ENCODE measurements around the gene XKR3.
"Not testable (repeated sequence)": the region's sequence is repeated elsewhere in the genome, so short reads cannot be mapped to it uniquely, and the experiment has no call there.

The XKR3 gene

DNA sequence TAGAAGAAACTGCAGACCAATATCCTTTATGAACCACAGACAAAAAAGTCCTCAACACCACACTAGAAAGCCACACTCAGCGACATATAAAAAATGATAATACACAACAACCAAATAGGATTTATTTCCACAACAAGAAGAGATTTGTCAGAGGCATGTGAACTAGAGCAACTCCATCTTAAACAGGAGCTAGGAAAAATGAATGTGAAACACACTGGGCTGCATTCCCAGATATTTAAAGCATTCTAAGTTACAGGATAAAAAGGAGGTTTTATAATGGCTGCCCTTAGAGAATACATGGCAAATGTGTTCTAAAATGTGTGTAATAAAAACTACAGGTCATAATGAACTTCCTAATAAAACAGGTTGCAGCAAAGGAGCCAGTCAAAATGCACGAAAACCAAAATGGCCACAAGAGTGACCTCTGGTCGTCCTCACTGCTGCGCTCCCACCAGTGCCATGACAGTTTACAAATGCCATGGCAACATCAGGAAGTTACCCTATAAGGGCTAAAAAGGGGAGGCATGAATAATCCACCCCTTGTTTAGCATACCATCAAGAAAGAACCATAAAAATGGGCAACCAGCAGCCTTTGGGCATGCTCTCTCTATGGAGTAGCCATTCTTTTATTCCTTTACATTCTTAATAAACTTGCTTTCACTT lies 21.8 kb downstream of the XKR3 start:
- no peak for DNase-seq

DNA sequence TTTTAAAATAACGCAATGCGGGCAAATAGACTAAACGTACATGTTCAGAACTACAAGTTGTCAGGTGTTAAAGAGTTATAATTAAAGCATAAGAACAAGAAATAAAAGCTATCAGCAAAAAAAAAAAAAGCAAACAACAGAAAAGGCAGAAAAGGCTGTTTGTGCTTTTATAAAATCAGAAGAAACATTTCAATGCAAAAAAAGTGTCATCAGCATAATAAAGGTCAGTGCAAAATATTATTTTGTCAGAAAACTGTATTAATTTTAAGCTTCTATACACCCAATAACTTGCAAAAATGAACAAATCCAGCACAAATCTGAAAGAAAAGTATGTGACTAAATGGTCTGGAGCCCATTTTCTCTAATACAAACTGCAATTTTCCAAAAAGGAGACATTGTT lies 23.6 kb downstream of the XKR3 start:
- DNase-seq, result no peak

DNA sequence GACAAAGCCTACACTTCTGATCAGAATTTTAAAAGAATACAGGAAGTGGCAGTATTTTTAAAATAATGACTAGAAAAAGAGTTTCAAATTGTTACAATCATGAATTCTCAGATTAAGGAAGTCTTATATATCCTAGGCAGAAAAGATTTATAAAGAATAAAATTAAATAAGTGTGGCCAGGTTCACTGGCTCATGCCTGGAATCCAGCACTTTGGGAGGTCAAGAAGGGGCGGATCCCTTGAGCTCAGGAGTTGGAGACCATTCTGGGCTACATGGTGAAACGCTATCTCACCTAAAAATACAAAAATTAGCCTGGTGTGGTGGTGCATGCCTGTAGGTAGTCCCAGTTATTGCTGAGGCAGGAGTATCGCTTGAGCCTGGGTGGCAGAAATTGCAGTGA lies 24.1 kb downstream of the XKR3 start:
- no peak for DNase-seq

DNA sequence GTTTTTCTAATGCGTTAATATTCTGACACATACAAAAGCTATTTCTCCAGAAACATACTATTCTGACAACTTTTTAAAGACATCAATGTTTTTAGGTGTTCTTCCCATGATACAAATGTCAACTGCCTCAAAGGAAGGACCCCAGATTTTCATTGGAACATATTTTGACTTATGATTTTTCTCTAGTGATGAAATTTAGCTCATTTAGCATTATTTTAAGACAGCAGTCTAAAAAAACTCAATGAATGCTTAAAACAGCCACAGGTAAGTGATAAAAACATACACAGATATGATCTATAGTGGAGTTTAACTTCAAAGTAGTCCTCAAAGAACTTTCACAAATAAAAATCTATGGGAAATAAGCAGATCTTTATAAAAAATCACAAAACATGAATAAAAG lies 24.9 kb downstream of the XKR3 start:
- no peak for DNase-seq

DNA sequence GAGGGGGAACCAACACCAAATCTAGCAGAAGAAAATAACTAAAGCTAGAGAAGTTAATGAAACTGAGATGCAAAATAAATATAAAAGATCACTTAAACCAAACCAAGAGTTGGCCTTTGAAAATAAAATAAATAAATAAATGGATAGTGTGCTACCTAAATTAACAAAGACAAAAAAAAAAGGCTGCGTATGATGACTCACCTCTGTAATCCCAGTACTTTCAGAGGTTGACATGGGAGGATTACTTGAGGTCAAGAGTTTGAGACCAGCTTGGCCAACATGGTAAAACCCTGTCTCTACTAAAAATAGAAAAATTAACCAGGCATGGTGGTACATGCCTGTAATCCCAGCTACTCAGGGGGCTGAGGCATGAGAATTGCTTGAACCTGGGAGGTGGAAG lies 29.7 kb downstream of the XKR3 start:
- not testable (repeated sequence) for DNase-seq

DNA sequence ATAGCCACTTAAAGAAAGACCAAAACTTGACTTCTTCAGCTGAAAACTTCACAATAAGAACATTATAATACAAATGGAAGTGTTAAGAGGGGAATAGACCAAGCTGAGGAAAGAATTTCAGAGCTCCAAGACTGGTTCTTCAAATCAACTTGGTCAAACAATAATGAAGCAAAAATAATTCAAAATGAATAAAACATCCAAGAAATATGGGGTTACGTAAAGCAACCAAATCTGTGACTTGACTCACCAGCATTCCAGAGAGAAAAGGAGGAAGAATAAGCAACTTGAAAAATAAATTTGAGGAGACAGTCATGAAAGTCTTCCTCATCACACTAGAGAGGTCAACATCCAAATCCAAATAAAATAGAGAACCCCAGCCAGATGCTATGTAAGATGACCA lies 31.4 kb downstream of the XKR3 start:
- DNase-seq, result no peak

DNA sequence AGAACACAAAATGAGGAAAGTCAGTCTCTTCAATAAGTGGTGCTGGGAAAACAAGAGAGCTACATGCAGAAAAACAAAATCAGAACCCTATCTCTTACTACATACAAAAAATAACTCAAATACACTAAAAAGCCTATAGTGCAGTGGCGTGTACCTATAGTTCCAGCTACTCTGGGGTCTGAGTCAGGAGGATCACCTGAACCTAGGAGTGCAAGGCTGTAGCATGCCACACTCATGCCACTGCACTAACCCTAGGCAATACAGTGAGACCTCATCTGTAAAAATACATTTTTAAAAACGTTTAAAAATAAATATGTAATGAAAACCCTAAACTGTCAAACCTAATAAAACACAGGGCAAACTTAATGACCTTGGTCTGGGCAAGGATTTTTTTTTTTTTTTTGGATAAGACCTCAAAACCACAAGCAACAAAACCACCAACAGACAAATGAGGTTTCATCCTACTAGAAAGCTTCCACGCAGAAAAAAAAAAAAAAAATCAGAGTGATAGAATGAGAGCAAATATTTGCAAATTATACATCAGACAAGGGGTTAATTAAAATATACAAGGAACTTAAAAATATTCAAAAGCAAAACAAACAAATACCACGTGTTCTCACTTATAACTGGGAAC lies 35.2 kb downstream of the XKR3 start:
- no peak for DNase-seq

DNA sequence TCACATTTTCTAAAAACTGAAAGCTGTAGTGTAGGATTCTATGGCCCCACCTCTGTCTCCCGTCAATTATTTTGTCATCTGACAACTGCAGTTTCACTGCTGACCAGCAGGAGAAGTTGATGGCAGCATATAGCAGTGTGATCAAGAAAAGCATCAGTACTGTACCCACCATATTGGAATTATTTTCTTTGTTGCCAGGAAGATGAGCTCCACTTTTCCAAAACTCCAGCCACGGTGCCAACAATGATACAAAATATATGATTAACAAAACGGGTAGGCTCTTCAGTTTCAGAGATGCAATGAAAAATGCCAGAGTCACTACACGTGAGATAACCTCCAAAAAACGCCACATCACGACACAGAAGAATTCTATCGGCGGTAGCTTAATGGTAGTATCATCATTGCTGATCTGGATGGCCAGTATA lies 41.3 kb downstream of the XKR3 start:
- no peak for DNase-seq

DNA sequence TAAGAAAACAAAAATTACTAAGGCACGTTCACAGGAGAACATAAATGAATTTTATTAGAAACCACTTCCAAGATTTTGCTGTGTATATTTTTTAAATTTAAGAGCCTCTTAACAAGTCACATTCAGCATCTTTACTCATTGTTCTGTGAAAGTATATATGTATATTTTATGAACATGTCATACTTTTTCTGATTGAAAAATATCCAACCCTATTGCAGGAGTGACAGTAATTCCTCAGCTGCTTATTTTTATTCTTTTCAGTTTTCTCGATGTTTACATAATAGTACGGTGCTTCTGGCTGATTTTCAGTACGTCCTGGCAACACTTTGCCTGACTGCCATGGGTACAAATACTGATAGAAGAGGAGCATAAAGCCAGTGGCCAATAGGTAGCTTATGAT lies 41.8 kb downstream of the XKR3 start:
- DNase-seq, result no peak

DNA sequence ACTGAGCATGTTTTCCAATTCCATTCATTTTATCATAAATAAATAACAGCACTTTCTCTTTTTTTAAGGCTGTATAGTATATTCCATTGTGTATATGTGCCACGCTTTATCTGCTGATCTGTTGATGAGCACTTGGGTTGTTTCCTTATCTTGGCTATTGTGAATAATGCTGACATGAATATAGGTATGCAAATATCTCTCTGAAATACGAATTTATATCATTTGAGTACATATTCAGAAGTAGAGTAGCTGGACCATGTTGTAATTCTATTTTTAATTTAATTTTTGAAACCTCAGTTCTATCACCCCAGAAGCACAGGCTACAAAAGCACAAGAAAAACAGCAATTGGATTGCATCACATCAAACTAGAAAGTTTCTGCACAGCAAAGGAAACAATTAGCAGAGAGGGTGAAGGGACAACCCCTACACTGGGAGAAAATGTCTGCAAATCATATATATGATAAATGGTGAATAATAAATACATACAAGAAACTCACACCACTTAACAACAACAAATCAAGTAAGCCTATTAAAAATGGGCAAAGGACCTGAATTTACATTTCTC lies 43.4 kb downstream of the XKR3 start:
- DNase-seq, result no peak

DNA sequence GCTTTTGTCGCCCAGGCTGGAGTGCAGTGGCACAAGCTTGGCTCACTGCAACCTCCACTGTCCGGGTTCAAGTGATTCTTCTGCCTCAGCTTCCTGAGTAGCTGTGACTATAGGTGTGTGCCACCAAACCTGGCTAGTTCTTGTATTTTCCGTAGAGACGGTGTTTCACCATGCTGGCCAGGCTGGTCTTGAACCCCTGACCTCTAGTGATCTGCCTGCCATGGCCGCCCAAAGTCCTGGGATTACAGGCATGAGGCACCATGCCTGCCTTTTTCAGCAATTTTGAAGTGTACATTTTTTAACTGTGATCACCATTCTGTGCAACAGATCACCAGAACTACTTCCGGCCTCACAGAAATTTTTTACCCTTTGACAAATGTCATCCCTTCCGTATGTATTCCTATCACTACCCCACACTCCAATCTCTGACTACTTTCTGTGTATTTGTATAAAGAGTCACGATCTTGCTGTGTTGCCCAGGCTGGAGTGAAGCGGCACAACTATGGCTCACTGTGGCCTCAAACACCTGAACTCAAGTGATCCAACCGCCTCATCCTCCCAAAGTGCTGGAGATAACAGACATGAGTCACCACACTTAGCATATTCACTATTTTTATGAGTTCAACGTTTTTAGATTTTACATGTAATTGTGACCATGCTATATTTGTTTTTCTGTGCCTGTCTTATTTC lies 44.0 kb downstream of the XKR3 start:
- DNase-seq, result no peak

DNA sequence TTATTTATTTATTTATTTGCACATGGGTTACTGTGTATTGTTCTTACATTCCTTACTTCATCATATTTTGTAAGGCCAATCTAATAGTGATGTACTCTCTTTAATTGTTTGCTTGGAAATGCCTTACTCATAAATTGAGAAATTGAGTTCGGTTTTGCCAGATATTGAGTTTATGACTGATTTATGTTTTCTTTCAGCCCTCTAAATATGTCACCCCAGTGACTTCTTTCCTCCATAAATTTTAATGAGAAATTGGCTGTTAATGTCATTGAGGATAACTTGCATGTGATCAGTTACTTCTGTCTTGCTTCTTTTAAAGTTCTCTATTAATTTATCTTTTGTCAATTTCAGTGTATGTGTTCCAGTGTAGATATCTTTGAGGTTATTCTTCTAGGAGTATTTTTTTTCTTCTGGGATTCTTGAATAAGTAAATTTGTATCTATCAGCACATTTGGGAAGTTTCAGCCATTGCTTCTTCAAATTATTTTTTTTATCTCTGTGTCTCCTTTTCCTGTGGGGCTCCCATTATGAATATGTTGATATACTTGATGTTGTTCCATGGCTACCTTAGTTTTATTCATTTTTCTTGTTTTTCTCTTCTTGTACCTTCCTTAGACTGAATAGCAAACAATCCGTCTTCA lies 47.8 kb downstream of the XKR3 start:
- DNase-seq, result no peak

DNA sequence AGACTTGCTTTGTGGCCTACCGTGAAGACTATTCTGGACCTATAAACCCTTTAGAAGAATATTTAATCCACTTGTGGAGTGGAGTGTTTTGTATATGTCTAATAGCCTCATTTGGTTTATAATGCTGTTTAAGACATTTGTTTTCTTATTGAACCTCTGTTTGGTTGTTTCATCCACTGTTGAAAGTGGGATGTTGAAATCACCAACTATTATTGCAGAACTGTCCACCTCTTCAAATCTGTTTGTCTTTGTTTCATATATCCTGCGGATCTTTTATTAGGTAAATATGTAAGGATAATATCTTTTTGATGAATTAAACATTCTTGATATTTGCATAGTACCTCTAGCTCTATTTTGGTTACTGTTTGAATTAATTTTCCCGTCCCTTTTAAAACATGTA lies 49.1 kb downstream of the XKR3 start:
- DNase-seq, result no peak

DNA sequence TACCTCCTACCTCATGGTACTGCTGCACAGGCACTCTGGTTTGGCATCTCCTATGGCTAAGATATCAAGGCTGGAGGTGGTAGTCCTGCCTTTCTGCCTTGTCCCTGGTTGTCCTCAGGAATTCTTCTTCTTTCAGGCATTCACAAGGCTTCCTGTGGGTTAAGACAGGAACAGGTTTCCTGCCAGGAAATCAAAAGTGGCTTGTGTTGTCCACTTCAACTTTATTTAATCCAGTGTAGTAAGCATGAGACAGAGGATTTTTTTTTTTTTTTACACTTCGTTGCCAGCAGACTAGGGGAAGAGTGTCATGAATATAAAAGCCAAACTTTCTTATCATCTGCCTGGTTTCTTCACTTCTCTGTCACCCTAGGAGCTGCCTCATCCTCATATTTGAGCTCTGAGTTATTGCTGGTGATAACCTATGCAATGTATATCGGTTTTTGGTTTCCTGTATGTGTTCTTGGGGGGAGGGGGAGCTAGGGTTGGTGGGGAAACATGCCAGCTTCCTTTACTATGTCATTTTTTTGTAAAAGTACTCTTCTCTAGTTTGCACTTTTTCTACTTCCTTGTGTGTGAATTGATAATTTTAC lies 50.2 kb downstream of the XKR3 start:
- DNase-seq, result no peak

DNA sequence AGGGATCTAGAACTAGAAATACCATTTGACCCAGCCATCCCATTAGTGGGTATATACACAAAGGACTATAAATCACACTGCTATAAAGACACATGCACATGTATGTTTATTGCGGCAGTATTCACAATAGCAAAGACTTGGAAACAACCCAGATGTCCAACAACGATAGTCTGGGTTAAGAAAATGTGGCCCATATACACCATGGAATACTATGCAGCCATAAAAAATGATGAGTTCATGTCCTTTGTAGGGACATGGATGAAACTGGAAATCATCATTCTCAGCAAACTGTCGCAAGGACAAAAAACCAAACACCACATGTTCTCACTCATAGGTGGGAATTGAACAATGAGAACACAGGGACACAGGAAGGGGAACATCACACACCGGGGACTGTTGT lies 53.6 kb downstream of the XKR3 start:
- not testable (repeated sequence) for DNase-seq

DNA sequence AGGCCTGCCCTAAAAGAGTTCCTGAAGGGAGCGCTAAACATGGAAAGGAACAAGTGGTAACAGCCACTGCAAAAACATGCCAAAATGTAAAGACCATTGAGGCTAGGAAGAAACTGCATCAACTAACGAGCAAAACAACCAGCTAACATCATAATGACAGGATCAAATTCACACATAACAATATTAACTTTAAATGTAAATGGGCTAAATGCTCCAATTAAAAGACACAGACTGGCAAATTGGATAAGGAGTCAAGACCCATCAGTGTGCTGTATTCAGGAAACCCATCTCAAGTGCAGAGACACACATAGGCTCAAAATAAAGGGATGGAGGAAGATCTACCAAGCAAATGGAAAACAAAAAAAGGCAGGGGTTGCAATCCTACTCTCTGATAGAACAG lies 57.3 kb downstream of the XKR3 start:
- not testable (repeated sequence) for DNase-seq

DNA sequence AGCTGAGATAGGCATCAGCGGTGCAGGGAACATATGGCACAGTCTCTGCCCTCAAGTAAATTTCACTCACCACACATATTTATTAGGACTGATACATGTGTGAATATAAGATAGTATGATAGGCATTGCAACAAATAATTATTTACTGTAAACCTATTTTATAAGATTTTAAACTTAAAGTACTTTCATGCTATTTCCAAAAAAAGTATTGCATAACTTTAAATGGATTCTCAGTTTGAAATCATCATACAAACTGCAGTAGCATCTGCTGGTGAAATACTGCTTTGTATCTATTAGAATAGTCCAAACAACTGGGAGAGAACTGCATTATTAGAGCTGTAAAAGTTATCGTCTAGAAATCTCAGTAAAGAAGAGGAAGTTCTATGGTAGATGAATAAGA lies 63.0 kb downstream of the XKR3 start:
- DNase-seq, result not testable (repeated sequence)

DNA sequence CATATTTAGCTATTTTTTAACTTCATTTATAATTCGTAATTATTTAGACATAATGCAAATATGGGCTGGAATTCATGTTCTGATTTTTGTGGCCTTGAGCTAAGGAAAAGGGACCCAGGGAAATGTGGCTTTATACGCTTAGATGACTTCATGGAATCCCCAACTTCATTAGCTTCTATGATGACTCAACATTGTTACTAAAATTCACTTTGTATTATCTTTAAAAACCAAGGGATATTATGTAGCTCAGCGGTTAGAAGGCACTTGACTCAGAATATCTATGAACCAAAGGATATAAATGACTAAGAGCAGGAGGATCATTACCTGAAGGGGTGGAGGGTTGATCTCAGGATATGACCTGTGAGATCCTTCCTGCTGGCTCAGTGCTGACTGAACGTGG lies 64.8 kb downstream of the XKR3 start:
- not testable (repeated sequence) for DNase-seq

DNA sequence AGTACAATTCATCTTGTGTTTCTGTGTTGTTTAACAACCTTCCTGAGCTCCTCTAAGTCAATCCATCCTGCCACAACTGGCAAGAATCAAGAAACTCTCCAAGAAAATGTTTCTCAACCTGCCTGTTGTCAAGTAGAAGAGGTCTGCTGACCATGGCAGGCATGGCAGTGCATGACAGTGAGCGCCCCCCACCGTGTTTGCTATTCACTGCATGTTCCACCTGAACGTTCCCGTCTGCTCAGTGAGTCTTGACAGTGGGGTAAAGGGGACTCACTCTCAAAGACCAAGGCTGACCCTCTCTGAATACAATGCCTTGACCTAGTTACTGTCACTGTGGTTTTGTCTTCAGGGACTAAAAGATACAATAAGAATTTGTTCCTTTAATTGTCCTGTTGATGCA lies 75.9 kb downstream of the XKR3 start:
- DNase-seq, result not testable (repeated sequence)

DNA sequence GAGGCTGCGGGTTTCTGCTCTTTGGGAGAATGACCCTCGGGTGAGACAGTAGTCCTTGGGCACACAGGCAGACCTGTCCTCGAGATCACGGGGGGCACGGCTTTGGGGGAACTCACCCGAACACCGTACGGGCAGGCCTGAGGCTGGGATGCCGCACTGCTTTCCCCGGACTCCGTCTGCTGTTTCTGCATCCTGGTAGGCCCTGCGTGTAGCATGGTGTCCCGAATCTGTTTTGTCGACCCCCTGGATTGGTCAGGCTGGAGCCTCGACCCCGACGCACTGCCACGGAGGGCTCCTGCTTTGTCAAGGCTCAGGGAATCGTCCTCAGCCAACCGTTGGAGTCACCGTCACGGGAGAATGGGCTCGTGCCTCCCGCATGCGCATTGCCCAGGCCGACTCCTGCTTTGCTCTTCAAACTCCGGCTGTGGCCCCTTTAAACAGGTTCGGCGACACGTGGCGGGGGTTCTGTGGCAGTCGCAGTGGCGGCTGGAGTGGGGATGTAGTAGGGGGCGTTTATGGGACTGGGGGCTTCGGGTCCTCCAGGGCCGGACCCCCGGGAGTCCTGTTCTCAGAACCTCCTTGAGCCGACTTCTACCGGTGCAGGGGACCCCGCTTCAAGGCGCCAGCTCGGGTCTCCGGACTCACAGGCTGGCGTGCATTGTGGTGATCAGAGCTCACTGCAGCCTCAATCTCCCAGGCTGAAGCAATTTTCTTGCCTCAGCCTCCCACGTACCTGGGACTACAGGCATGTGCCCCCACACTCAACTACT lies 76.9 kb downstream of the XKR3 start:
- DNase-seq, result not testable (repeated sequence)

DNA sequence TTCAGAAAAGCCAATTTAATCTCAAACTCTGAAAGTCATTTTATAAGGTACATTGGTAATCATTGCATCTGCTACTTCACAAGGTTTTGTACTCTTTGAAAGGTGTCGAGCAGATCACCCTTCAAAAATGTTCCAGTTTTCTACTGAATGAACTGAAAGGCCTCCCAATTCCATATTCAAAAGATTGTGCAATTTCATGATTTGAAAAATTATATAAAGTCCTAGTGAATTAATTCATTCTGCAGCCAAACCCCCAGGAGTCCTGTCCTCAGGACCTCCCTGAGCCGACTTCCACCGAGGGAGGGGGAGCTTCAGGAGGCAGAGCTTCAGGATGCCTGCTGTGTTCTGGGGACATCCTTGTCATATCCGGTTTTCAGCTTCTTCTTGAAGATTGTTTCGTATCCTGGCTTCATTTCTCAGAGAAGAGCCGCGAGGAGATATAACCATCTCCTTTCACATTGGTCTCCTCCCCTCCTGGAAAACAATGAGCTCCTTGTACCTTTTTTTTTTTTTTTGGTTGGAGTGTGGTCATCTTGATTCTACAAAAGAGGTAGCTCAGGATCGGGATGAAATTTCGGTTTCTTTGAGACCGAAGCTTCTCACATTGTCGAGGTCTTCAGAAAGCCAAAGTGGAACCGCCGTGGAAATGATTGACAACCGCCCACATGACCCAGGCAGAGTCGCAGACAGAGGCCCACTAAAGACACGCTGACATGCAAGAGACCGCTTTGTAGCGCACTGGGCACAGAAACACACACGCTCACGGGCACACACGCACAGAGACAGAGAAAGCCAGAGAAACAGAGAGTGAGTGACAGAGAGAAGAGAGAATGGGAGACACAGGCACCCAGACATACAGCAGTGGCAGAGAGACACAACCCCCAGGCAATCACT lies 77.7 kb downstream of the XKR3 start:
- not testable (repeated sequence) for DNase-seq
